H1 (cell line): ENCODE data around the gene FLT3. TPM values are rescaled to one million over a fixed set of nuclear protein-coding genes. Genes with fewer than 3 reads are reported as not detected.
"Not testable (repeated sequence)": the region's sequence is repeated elsewhere in the genome, so short reads cannot be mapped to it uniquely, and the experiment has no call there.

Experiments
- CTCF ChIA-PET: fragments of 300-600 bp; sonication (Branson Sonifier 250); formaldehyde crosslinking; loops from one replicate; lab custom pipeline; 2021; ENCODE audit not compliant: partially characterized antibody; lab: Charles Lee
- POLR2A ChIA-PET: fragments of 300-600 bp; sonication (Branson Sonifier 250); formaldehyde crosslinking; loops from one replicate; lab custom pipeline; 2021; ENCODE audit warnings: inconsistent platforms; ENCODE audit not compliant: partially characterized antibody; lab: Charles Lee
- DNase-seq, 2 experiments: peaks; one replicate each; pipeline versions ENCODE4 v3.0.0 to v3.0.0-alpha.2; 2010 to 2022; ENCODE audit warnings: low spot score in 2 of 2, low read depth in 1 of 2, mixed read lengths in 1 of 2
- FAIRE-seq: peaks from 2 replicates; lab custom pipeline; 2011; peaks lifted over from hg19 to GRCh38; lab: Jason Lieb, UNC
- H2AFZ ChIP-seq: 2 replicates; pipeline ENCODE4 v1.8.1; 2012; ENCODE audit warnings: low read length, inconsistent platforms
- H2AK5ac ChIP-seq: 2 replicates; pipeline ENCODE4 v1.6.1; 2013; ENCODE audit warnings: low read depth, low read length
- H2BK120ac ChIP-seq: replicated peaks from 2 replicates; pipeline ENCODE3; 2013; ENCODE audit warnings: low read depth, low read length, inconsistent platforms
- H2BK12ac ChIP-seq: 2 replicates; pipeline ENCODE4 v1.6.1; 2013; ENCODE audit warnings: low read depth, low read length
- H2BK15ac ChIP-seq: 2 replicates; pipeline ENCODE4 v1.6.1; 2013; ENCODE audit warnings: low read length
- H2BK20ac ChIP-seq: 2 replicates; pipeline ENCODE4 v1.6.1; 2013; ENCODE audit warnings: low read length
- H2BK5ac ChIP-seq: 2 replicates; pipeline ENCODE4 v1.6.1; 2013; ENCODE audit warnings: low read depth, low read length
- H3K14ac ChIP-seq: 2 replicates; pipeline ENCODE4 v1.6.1; 2013; ENCODE audit warnings: inconsistent platforms; ENCODE audit not compliant: insufficient read length
- H3K18ac ChIP-seq: 2 replicates; pipeline ENCODE4 v1.6.1; 2013; ENCODE audit warnings: low read length; ENCODE audit errors: extremely low read depth
- H3K23ac ChIP-seq: 2 replicates; pipeline ENCODE4 v1.6.1; 2013; ENCODE audit warnings: inconsistent platforms; ENCODE audit not compliant: insufficient read length
- H3K23me2 ChIP-seq: 2 replicates; pipeline ENCODE4 v1.6.1; 2013; ENCODE audit warnings: low read depth, low read length
- H3K27ac ChIP-seq: 2 replicates; pipeline ENCODE4 v1.6.1; 2011; ENCODE audit warnings: low read depth, low read length, inconsistent platforms
- H3K27me3 ChIP-seq, 4 experiments: replicated peaks in 1 of 4; 1 replicate in 1 of 4; 2 replicates in 3 of 4; pipeline versions ENCODE4 v1.6.1 to v1.8.1; 2011 to 2013; ENCODE audit warnings: low read length in 3 of 4, mild to moderate bottlenecking in 3 of 4, inconsistent platforms in 2 of 4, mixed read lengths in 2 of 4, moderate library complexity in 1 of 4; ENCODE audit not compliant: control insufficient read depth in 3 of 4, insufficient read depth in 3 of 4; ENCODE audit errors: extremely low read depth in 1 of 4
- H3K36me3 ChIP-seq, 4 experiments: 2 replicates each; pipeline versions ENCODE4 v1.6.1 to v1.8.1; 2011 to 2013; ENCODE audit warnings: mild to moderate bottlenecking in 4 of 4, low read length in 3 of 4, moderate library complexity in 2 of 4, control low read depth in 1 of 4, inconsistent platforms in 1 of 4; ENCODE audit not compliant: insufficient read depth in 4 of 4, control insufficient read depth in 2 of 4
- H3K4ac ChIP-seq: replicated peaks from 2 replicates; pipeline ENCODE3; 2013; ENCODE audit warnings: low read length, low read depth, mixed read lengths, inconsistent platforms; ENCODE audit not compliant: insufficient read length
- H3K4me1 ChIP-seq, 4 experiments: replicated peaks in 1 of 4; 1 replicate in 1 of 4; 2 replicates in 3 of 4; pipeline versions ENCODE4 v1.6.1 to v1.8.1; 2011 to 2013; ENCODE audit warnings: low read length in 3 of 4, inconsistent platforms in 2 of 4, mixed read lengths in 1 of 4; ENCODE audit not compliant: insufficient read depth in 4 of 4, control insufficient read depth in 3 of 4
- H3K4me2 ChIP-seq, 2 experiments: 2 replicates each; pipeline versions ENCODE4 v1.6.1 to v1.8.1; 2011 to 2013; ENCODE audit warnings: low read depth in 2 of 2, low read length in 2 of 2, control low read depth in 1 of 2, inconsistent platforms in 1 of 2, mild to moderate bottlenecking in 1 of 2; ENCODE audit not compliant: insufficient read depth in 1 of 2
- H3K4me3 ChIP-seq, 4 experiments: fragments of 200-600, 300-600 bp in 1 of 4; sonication (generic), shearing (Covaris generic), sonication (Bioruptor Twin) in 1 of 4; 2 replicates each; pipeline versions ENCODE4 v1.5.1 to v1.8.1; 2011 to 2016; ENCODE audit warnings: low read length in 4 of 4, low read depth in 3 of 4, control low read depth in 2 of 4, inconsistent platforms in 2 of 4, mild to moderate bottlenecking in 2 of 4, mixed read lengths in 1 of 4, moderate library complexity in 1 of 4; ENCODE audit not compliant: insufficient read depth in 2 of 4; ENCODE audit errors: extremely low read depth in 1 of 4
- H3K56ac ChIP-seq: replicated peaks from 2 replicates; pipeline ENCODE3; 2013; ENCODE audit warnings: low read depth, mild to moderate bottlenecking, mixed read lengths, low read length, inconsistent platforms; ENCODE audit not compliant: insufficient read length
- H3K79me1 ChIP-seq: 2 replicates; pipeline ENCODE4 v1.6.1; 2013; ENCODE audit warnings: low read depth, low read length, control low read depth
- H3K79me2 ChIP-seq, 2 experiments: 2 replicates each; pipeline versions ENCODE4 v1.6.1 to v1.8.1; 2012 to 2013; ENCODE audit warnings: low read length in 2 of 2, mild to moderate bottlenecking in 2 of 2, inconsistent platforms in 1 of 2; ENCODE audit not compliant: insufficient read depth in 2 of 2, control insufficient read depth in 1 of 2
- H3K9ac ChIP-seq, 4 experiments: replicated peaks in 1 of 4; 1 replicate in 1 of 4; 2 replicates in 3 of 4; pipeline versions ENCODE4 v1.6.1 to v1.8.1; 2011 to 2013; ENCODE audit warnings: low read depth in 3 of 4, low read length in 3 of 4, control low read depth in 2 of 4, mild to moderate bottlenecking in 2 of 4, moderate library complexity in 2 of 4, inconsistent platforms in 1 of 4; ENCODE audit errors: extremely low read depth in 1 of 4
- H3K9me3 ChIP-seq, 2 experiments: 2 replicates each; pipeline versions ENCODE4 v1.6.1 to v1.8.1; 2012 to 2013; ENCODE audit warnings: mild to moderate bottlenecking in 2 of 2, moderate library complexity in 2 of 2, control low read depth in 1 of 2, inconsistent platforms in 1 of 2, low read depth in 1 of 2, low read length in 1 of 2, mixed read lengths in 1 of 2; ENCODE audit not compliant: insufficient read depth in 2 of 2
- H4K20me1 ChIP-seq, 2 experiments: replicated peaks in 1 of 2; 2 replicates each; pipeline versions ENCODE3 to v1.8.1; 2011 to 2013; ENCODE audit warnings: inconsistent platforms in 2 of 2, low read length in 2 of 2, mild to moderate bottlenecking in 1 of 2; ENCODE audit not compliant: insufficient read depth in 2 of 2, control insufficient read depth in 1 of 2
- H4K5ac ChIP-seq: 2 replicates; pipeline ENCODE4 v1.6.1; 2013; ENCODE audit warnings: low read length, low read depth, mixed read lengths, inconsistent platforms; ENCODE audit not compliant: insufficient read length
- H4K8ac ChIP-seq: 2 replicates; pipeline ENCODE4 v1.8.0; 2013; ENCODE audit warnings: mild to moderate bottlenecking, moderate library complexity, low read length, inconsistent platforms; ENCODE audit not compliant: insufficient read depth; ENCODE audit errors: extremely low read depth
- H4K91ac ChIP-seq: replicated peaks from 2 replicates; pipeline ENCODE3; 2013; ENCODE audit warnings: low read length, mixed read lengths, inconsistent platforms; ENCODE audit not compliant: insufficient read length
- BCL11A ChIP-seq, 2 experiments: IDR thresholded peaks; one replicate each; pipeline ENCODE4 v1.6.1; 2011; ENCODE audit warnings: low read depth in 2 of 2, low read length in 2 of 2, mild to moderate bottlenecking in 2 of 2
- WGBS, 2 experiments: shearing (Covaris generic) in 1 of 2; methylation state at CpG; one replicate each; pipeline versions ENCODE4 v1.1.6 to v1.1.7; 2013 to 2015; ENCODE audit warnings: low lambda C conversion rate in 2 of 2, mixed read lengths in 2 of 2, inconsistent platforms in 1 of 2, low coverage in 1 of 2, missing lambda C conversion rate in 1 of 2; ENCODE audit not compliant: insufficient replicate concordance in 2 of 2, insufficient coverage in 1 of 2, insufficient read length in 1 of 2; ENCODE audit errors: extremely low coverage in 1 of 2, missing lambda C conversion rate in 1 of 2; 5-methylcytosine and 5-hydroxymethylcytosine counted together
- polyA plus RNA-seq, 7 experiments: library from polyadenylated mRNA; depleted of rRNA in 3 of 7; stranded (reverse) in 5 of 7; unstranded in 2 of 7; fragments of >200 nt in 5 of 7; fragments of 200-250 nt in 2 of 7; gene quantifications; 1 replicate in 5 of 7; 2 replicates in 1 of 7; 4 replicates in 1 of 7; pipeline versions ENCODE4 v1.2.1 to v1.2.3, GENCODE V29; 2011 to 2013; ENCODE audit warnings: missing spikeins in 2 of 7, mixed read lengths in 2 of 7
- total RNA-seq: library from RNA; stranded (reverse); fragmentation: NEBNext Ultra II Directional; extraction: Animal tissue kit (Norgen Biotek cat#: 25700); gene quantifications from 2 replicates; pipeline ENCODE4 v1.2.1, GENCODE V29; 2021

Gene FLT3
- total and polyA plus RNA-seq, 2 of the 8 experiments (the other 6 are each of a cell fraction or from before 2014, with no cell fraction given): 0.44 to 0.71 TPM

- Histone ChIP-seq H3K4me1 (no peaks in the 10 kb centered on the region; a peak in 1 of 7 replicates), H3K56ac (no peak overlapping the region), H2BK120ac (no peak overlapping the region), H2BK20ac (no peak overlapping the region), H2AK5ac (no peak overlapping the region), H3K9ac (no peak overlapping the region), H3K36me3 (no peaks in the 10 kb centered on the region), H3K23ac (no peak overlapping the region), H3K27ac (no peak overlapping the region), H4K5ac (no peak overlapping the region), H3K14ac (no peak overlapping the region), H3K18ac (no peak overlapping the region), H3K23me2 (no peaks in the 10 kb centered on the region), H4K8ac (no peak overlapping the region), H2AFZ (no peak overlapping the region), H2BK5ac (no peak overlapping the region), H2BK12ac (no peak overlapping the region), H3K27me3 (no peaks in the 10 kb centered on the region; a peak in 1 of 7 replicates), H3K79me1 (no peaks in the 10 kb centered on the region), H3K9me3 (no peaks in the 10 kb centered on the region), H3K79me2 (no peaks in the 10 kb centered on the region), H3K4ac (no peak overlapping the region), H3K4me2 (no peak overlapping the region), H4K20me1 (no peaks in the 10 kb centered on the region), H3K4me3 (no peak overlapping the region), H4K91ac (no peak overlapping the region), H2BK15ac (no peak overlapping the region)
- ChIA-PET CTCF (no interaction called here), POLR2A (no interaction called here)
- DNase-seq: no peak
- FAIRE-seq: no peak
- no peak for TF ChIP-seq BCL11A (IDR thresholded peaks at IDR 0.05; ENCODE audit: low read depth in 2 of 2, low read length in 2 of 2)
- WGBS, 2 experiments: 50% methylated on average over 1 of the region's 1 CpG; no CpG with 5 or more reads in 1 of the 2 experiments
Measured at GRCh38 chr13:28106976-28107375, 6.6 kb upstream of the FLT3 start.

GRCh38 chr13:28101886-28102285 lies 1.5 kb upstream of the FLT3 start:
- H3K36me3 ChIP-seq, H2BK15ac ChIP-seq, FAIRE-seq, H2BK20ac ChIP-seq, H3K79me2 ChIP-seq, POLR2A ChIA-PET, H3K9ac ChIP-seq, H4K91ac ChIP-seq, H3K4me1 ChIP-seq, H3K4me2 ChIP-seq, H4K5ac ChIP-seq, H3K79me1 ChIP-seq, H4K8ac ChIP-seq, H2BK12ac ChIP-seq, H2AK5ac ChIP-seq, H3K27ac ChIP-seq, H3K56ac ChIP-seq, H3K4me3 ChIP-seq, H2BK5ac ChIP-seq, H3K18ac ChIP-seq, H3K23ac ChIP-seq, H2AFZ ChIP-seq, H4K20me1 ChIP-seq, H3K4ac ChIP-seq, H3K14ac ChIP-seq, H2BK120ac ChIP-seq, H3K9me3 ChIP-seq, DNase-seq: not testable (repeated sequence)
- WGBS, 2 experiments: 96% methylated on average over 4 of the region's 4 CpGs; no CpG with 5 or more reads in 1 of the 2 experiments
- CTCF ChIA-PET: interaction anchor here (1.0 kb wide), 1 partner anchor 19 kb away, joined by 3 read pairs; no protein-coding TSS in a partner anchor
- H3K23me2 ChIP-seq: peaks cover 15% of the 10 kb centered on the region
- peaks cover 3 to 31% (median 17%) of the 10 kb centered on the region in 4 experiments for H3K27me3 ChIP-seq
